T follicular helper cell (primary cell): ENCODE results near the gene GJD3.

Source experiments
- DNase-seq: peaks from one replicate; pipeline ENCODE4 v3.0.0-alpha.2; 2020; ENCODE audit warnings: low read depth

GJD3 gene

DNA sequence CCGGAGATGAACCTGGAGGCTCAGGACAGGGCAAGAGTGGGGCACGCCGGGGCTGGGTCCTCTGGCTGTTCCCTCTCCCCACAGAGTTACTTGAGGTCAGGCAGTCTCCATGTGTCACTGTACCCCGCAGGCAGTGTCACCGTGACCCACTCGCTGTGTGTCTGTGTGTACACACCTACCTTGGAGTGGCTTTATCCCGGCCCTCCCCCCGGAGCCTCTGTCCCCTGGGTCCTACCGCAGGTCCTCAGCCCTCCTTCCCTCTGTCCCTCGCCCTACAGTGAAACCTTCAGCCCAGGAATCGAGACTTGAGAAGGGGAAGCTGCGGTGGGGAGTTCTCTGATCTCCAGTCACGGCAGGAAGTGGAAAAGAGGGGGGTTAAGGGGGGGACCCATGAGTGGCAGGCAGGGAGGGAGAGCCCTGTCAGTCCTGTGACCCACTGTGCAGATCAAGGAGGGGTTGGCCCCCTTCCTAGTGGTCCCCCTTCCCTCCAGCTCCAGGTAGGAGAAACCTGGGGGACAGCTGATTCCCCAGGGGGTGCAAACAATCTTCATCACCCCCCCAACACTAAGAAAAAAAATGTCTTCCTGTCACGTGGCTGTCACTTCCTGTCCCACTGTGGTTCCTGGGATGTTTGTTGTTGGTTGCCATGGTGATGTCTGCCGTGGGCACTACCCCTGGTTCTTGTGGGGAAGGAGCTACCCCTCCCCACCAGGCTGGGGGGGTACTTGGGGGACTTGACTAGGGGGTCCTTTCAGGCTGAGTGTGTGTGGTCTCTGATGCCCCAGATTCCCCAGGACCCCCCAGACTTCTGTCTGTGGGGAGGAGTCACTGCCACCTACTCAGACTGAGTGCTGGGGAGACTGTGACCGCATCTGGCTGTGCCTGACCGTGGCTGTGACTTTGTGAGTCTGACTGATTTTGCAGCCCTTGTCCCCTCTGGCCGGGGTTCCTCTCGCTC is 41.9 kb downstream of the GJD3 start:
- peak; percentile 88 for DNase-seq

DNA sequence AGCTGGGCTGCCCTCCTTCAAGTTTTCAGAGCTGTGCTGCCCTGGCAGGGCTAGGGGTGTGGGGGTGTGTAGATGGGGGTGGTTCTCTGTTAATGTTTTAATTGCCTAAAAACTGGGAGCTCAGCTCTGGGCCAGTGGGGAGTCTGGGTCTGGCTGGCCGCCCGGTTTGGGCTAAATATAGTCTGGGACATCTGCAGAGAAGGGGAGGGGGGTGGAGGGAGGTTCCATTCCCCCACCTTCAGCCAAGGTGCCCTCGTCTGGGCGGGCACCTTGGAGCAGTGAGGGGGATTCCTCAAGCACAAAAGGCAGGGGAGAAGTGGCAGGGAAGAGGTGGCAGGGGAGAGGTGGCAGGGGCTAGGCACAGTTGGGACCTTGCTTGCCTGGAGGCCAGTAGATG is 42.6 kb downstream of the GJD3 start:
- DNase-seq: no peak

DNA sequence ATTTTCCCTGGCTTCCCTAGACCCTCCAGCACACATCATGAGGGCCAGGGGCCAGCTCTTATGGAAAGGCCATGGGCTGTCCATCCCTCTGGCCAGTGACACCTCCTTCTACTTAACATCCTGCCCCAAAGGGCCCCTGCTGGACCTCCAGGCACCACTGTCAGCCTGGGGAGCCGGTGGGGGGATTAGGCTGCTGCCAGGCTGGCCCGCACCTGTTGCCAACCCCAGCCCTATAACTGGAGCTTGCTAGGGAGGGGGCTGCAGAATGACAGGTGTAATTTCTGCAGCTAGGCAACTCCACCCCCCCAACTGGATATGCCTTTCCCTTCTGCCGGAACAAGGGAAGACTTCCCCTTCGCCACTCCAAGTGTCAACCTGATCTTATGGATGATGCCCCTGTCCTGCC is 43.0 kb downstream of the GJD3 start:
- no peak for DNase-seq

DNA sequence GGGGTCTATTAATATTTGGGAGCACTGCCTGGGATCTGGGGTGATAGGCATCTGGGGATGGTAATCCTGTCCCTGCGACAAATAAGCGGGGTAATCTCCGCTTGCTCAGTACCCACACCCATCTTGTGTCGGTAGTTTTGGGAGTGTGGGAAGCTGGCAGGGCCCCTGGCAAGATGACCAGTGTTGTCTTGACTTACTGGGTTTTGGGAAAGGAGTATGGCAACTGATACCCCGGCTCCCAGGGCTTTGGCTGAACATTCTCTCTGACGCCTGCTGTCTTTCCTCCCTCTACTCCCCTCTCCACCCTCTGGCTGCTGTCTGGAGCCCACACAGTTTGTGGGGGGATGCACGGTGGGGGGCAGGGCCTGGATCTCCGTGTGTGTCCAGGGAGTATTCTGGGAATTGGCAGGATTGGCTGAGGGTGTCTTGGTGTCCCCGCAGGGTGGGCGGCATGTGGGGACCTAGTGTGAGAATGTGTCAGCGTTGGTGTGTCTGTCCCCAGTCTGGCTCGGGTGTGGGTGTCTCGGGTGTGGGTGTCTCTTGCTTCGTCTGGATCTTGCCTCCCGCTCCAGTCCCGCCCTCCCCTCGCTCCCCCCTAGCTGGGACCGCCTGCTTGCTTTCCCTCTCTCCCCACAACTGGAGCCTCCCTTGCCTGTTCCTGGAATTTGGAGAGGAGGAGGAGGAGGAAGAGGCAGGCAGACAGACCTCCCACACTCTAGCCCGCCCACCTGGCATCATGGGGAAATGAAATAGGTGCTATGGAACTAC is 43.6 kb downstream of the GJD3 start:
- peak; percentile 53 for DNase-seq

DNA sequence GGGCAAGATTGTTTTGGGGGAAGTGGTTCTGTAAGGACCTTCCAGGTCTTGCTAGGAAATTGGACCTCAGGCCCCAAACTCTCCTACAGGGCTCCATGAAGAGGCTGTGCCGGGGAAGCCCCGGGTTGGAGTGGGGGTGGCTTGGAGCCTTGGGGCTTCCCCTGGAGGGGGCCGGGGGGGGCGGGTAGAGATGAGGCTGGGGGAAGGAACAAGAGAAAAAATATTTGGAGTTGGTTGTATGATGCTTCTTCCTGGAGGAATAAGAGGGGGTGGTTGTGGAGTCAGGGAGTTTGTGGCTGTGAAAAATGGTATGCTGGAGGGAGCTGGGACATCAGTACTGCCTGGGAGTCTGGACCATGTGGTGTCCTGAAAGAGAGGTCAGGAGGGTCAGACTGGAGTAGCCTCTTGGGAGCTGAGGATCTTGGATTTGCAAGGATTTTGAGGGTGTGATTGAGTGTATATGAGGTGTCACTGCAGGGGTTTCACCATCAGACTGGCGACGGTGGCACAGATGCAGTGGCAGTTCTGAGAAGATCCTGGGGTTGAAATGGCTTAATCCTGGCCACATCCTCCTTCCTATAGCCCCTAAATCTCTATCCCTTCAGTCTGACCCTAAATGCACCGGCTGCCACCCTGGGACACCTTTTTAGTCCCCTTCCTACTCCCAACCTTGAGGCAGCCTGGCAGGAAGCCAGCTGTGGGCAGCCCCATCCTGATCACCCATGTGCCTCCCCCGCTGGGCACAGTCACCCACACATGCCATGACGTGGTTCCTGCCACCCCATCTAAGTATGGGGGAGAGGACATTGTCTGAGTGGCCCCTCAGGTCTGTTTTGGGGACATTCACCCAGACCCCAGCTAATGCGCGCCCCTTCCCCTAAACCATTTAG is 44.6 kb downstream of the GJD3 start:
- DNase-seq: peak; percentile 77

DNA sequence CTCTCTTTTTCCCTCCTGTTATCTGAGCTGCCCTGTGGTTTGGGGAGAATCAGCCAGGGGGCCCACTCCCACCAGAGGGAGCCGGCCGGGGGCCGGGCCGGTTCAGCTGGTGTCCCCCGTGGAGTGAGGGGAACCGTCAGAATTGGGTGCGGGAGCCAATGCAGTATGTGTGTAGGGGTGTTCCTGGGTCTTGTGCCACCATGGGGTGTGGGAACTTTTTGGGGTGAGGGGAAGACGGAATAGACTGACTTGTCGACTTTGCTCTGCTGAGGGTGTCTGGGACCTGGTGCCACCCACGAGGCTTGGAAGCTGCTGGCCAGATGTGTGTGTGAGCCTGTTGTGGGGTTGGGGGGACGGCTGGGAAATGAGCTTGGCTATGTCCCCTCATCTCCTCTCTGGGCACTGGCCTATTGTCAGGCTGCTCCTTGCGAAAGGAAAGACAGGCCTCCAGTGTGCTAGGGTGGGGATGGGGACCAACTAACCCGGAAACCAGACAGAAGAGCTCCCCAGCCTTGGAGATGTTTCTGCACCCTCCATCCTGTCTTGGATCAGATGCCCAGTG is 45.6 kb downstream of the GJD3 start:
- no peak for DNase-seq

DNA sequence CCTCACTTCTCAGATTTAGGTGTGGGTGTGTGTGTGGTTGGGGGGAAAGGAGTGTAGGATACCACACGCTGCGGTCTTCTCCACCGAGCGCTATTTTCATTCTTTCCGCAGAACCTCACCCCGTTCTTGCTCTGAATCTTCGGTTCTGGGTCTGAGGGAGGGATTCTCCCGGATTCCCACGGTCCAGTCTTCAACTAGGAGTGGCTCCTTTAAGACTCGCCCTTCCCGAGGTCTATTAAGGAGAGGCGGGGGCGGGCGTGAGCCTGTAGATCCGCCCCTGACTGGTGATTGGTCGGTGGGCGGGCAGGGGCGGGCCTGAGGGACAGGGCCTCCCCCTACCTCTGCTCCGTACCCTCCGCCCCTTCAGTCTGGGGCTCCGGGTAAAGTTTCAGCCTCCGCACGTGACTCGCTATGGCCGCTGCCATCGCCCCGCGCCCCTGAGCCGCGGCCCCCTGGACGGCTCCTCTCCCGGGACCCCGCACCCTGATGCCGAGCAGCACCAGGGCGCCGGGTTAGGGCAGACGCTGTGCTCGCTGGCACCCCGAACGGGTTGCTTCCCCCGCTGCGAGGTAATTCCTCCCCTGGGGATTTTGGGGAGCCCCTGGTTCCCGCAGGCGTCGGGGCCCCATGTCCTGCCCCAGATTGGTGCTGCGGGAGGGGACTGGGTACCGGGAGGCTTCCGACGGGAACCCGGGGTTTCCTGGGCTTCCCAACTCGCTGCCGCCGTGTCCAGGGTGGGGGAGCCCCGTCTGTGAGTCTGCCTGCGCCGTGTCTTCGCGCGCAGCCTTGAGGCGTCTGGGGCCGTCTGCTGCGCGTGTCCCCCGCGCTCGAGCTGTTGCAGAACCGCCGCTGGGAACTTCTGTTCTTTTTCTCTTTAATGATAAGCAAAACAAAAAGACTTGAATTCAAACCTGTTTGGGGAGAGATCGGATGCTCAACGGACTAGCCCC is 46.4 kb downstream of the GJD3 start:
- peak; percentile 89 for DNase-seq

DNA sequence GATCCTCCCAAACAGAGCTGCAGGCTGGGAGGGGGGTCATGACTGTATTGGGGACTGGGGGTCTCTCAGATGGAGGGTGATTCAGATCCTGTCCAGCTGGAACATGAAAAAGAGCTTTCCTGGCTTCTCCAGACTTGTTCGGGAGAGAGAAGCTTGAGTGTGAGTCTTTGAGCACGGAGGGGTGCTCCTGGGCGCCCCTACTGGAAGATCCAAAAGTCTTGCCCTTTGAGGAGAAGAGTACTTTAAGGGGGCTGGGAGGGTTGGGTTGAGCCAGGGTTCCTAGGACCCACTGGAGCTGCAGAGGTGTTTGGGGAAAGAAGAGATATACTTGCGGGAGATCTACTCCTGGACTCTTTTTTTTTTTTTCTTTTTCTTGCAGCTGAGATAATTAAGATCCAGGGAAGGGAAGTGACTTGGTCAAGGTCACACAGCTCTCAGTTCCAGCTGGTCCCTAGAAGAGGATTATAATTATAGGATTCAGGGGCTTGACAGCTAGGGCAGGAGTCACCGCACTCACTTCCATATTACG is 47.1 kb downstream of the GJD3 start:
- no peak for DNase-seq

DNA sequence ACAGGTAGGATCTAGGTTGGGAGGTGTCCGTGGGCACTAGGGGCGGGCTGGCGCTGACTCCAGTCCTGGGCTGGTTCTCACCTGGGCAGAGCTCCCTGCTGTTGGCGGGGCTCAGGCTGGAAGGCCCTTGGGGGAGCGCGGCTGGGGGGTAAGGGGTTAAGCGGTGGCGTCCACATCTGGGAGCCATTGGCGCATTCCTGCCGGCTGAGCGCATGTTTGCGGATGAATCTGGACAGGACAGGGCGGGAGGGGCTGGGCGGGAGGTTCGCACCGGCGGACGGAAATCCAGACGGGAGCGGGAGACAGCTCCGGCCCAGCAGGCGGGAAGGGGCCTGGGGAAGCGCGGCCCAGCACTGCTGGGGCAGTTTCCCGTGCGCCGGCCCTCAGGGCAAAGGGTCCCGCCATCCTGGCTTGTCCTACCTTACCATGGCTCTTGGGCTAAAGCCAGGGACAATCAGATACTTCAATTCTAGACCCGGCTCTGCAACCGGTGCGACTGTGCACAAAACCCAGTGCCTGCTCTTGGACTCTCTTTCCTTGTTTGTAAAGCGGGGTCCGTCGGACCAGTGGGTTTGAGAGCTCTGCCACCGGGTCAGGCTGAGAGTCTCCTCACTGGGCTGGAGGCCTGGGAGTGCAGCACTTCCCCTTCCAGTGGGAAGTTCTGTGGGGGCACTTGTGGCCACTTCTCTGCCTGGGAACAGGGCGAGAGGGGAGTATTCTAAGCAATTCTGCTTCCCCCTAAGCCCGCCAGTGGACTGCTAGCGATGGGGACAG is 47.8 kb downstream of the GJD3 start:
- DNase-seq: no peak

DNA sequence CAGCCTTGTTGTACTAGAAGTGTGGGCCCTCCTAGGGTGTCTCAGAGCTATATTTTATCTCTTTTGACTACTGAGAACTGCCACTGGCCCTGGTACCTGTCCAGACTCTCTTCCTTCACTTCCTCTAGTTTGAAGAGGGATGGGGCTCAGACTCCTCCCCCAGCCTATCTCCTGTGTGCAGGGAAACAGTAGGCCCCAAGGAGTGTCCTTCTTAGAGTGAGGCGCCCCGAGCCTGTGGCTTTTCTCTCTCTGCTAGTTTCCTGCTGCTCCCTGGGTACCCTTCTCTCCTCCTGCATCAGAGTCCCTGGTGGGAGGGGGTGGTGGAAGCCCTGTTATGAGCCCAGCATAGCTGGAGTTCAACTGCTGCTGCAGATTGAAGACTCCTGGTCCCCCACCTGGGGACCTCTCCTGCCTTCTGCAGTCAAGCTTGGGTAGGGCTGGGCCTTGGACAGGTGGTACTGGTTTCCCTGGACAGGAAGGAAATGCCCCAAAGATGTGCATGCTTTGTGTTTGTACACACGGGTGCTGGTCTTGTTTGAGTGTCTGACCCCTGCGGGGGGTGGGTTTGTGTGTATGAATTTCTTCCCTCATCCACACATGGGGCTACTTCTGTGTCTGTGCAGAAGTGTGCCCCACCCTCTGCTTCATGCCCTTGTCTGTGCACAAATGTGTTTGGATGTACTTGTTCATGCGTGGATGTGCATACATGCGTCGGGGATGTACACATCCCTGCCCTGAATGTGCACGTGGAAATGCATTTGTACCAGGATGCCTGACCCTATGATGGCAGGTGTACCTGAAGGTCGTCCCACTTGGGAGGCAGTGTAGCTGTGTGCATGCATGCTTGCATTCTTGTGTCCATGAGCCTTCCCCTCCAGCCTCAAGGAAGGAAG is 48.6 kb downstream of the GJD3 start:
- DNase-seq: no peak

DNA sequence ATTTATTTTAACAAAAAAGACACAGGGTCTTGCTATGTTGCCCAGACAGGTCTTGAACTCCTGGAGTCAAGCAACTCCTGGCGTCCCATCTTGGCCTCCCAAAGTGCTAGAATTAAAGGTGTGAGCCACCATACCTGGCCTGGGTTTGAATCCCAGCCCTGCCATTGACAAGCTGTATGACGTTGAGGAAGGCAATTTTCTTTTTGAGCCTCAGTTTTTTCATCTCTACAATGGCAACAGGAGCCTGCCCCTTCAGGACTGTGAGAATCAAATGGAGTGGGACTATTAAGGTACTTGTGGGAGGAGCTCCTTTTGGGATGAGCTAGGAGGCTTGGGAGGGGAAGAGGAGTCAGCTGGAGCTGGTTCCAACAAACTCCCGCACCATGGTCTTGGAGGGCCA is 49.3 kb downstream of the GJD3 start:
- no peak for DNase-seq

DNA sequence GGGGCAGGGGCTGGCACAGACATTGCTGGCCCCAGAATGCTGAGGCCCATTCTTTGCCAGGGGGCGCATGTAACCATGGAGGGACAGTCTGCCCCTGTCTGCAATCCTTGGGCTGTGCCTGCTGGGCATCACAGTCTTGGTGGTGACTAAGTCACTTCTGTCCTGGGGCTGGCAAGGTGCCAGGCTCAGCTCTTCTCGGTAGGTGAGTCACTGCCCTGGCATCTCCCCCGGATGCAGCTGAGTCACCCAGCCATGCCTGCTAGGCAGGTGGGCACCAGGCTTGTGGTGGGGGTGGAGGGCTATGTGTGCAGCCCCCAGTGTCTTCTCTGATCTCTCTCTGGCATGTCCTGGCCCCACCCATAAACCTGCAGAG is 50.0 kb downstream of the GJD3 start:
- peak; percentile 62 for DNase-seq

DNA sequence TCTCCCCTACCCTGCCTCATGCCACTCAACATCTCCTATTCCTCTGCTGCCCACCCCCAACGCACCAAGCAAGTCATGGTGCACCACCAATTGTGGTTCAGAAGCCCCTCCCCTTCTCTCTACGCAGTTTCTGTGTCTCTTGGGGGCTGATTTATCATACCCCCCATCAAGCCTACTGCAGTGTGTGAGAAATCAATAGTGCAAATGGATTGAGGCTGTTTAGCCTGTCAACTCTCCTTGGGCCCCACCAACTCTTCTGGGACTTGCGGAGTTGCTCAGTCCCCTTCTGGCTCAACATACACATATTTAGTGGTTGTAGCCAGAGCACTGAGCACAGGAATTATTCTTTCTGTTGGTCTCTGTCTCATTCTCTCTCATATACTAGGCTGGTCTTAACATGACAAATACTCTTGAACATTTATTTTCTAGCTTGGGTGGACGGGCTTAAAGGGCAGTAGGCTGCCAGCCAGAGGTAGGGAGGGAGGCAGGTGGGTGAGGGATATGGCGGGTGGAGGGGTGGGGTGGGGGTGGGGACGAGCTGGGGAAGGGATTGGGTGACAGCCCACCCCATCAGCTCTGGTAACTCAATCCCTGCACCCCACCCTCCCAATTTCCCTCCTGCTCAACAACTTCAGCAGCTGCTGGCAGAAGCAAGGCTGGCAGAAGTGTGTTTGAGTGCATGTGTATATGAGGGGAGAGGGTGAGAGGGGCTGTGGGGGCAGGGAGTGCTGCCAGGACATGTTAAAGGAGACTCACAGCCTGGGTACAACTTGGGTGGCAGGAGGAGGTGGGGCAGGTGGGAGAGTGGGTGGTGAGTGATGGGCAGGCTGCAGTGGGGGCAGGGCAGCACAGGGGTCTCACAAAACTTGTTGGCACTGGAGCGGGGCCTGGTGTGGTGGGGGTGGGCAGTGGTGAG is 50.6 kb downstream of the GJD3 start:
- no peak for DNase-seq
